Measurements from ENCODE around the gene MRPL51.

The MRPL51 gene

GRCh38 chr12:6462234-6462995, 30.6 kb downstream of the MRPL51 start:
- Histone ChIP-seq H3K9ac (ENCODE audit: low read depth in 1 of 2, low read length in 2 of 2) (peak overlapping the region in 1 of 2 donors; percentile 49), H3K36me3 (ENCODE audit: control insufficient read depth in 2 of 2, insufficient read depth in 2 of 2, low read length in 2 of 2) (peaks cover 77 to 79% of the 10 kb centered on the region in 2 donors)

DNA sequence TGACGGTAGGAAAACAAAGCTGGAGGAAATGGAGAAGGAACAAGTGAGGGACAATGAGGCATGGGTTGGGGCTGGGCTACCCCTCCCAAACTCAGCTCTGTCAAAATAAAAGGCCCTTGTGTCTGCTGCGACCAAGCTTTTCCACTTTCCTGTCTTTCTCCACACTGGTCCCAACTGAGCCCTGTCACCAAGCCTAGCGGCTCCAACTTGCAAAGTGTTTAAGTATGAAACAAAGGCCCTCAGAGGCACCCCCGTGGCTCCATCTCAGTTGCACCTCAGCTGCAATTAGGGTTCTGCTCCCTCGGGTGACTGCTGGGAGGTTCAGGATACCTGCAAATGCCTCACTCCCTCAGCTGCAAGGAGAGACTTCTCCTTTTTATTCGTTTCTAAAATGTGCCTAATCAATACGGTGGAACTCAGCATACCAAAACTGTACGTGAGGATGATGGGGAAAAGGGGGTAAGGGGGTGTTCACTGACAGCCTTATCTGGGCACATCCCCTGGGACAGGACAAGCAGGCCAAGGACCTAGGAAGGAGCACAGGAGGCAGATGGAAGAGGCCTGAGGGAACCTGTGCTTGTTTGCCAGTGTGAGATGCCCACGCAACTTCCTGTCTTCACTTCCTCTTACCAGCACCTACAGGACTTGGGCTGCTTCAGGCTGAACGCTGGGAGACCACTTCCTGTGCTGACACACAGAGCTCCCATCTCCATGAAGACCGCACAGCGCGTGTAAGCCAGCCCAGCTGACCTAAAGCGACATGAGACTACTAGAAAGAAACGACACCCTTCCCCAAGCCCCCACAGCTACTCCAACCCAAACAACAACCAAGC, 31.4 kb downstream of the MRPL51 start:
- Histone ChIP-seq H3K4me1 (ENCODE audit: control insufficient read depth in 2 of 2, insufficient read depth in 2 of 2, low read length in 2 of 2) (peaks cover 17 to 32% of the 10 kb centered on the region in 2 donors), H3K36me3 (ENCODE audit: control insufficient read depth in 2 of 2, insufficient read depth in 2 of 2, low read length in 2 of 2) (peaks cover 84 to 85% of the 10 kb centered on the region in 2 donors), H3K4me3 (ENCODE audit: low read length in 2 of 2) (peak overlapping the region in 1 of 2 donors; percentile 43), H3K27me3 (ENCODE audit: control insufficient read depth in 2 of 2, insufficient read depth in 2 of 2, low read length in 2 of 2) (no peaks in the 10 kb centered on the region), H3K27ac (ENCODE audit: low read depth in 2 of 2, low read length in 2 of 2) (peak overlapping the region; percentile 68 to 82), H3K9me3 (ENCODE audit: control insufficient read depth in 2 of 2, low read length in 2 of 2) (no peaks in the 10 kb centered on the region), H3K9ac (ENCODE audit: low read depth in 1 of 2, low read length in 2 of 2) (peak overlapping the region in 1 of 2 donors; percentile 53)

More at GRCh38 chr12:6462234-6462995, 30.6 kb downstream of the MRPL51 start:
- Histone ChIP-seq H3K27me3 (ENCODE audit: control insufficient read depth in 2 of 2, insufficient read depth in 2 of 2, low read length in 2 of 2) (no peaks in the 10 kb centered on the region), H3K4me1 (ENCODE audit: control insufficient read depth in 2 of 2, insufficient read depth in 2 of 2, low read length in 2 of 2) (peaks cover 17 to 33% of the 10 kb centered on the region in 2 donors), H3K4me3 (ENCODE audit: low read length in 2 of 2) (peak overlapping the region in 1 of 2 donors; percentile 13), H3K9me3 (ENCODE audit: control insufficient read depth in 2 of 2, low read length in 2 of 2) (no peaks in the 10 kb centered on the region), H3K27ac (ENCODE audit: low read depth in 2 of 2, low read length in 2 of 2) (peak overlapping the region; percentile 65 to 82)

GRCh38 chr12:6460751-6461371, 32.2 kb downstream of the MRPL51 start:
- no peaks in the 10 kb centered on the region for H3K27me3 ChIP-seq (ENCODE audit: control insufficient read depth in 2 of 2, insufficient read depth in 2 of 2, low read length in 2 of 2)
- H3K9me3 ChIP-seq (ENCODE audit: control insufficient read depth in 2 of 2, low read length in 2 of 2) = no peaks in the 10 kb centered on the region
- peak overlapping the region in 1 of 2 donors; percentile 43 for H3K4me3 ChIP-seq (ENCODE audit: low read length in 2 of 2)
- H3K9ac ChIP-seq (ENCODE audit: low read depth in 1 of 2, low read length in 2 of 2) = peak overlapping the region in 1 of 2 donors; percentile 29
- peaks cover 79 to 80% of the 10 kb centered on the region in 2 donors for H3K36me3 ChIP-seq (ENCODE audit: control insufficient read depth in 2 of 2, insufficient read depth in 2 of 2, low read length in 2 of 2)
- peaks cover 17 to 32% of the 10 kb centered on the region in 2 donors for H3K4me1 ChIP-seq (ENCODE audit: control insufficient read depth in 2 of 2, insufficient read depth in 2 of 2, low read length in 2 of 2)
- peak overlapping the region; percentile 68 to 82 for H3K27ac ChIP-seq (ENCODE audit: low read depth in 2 of 2, low read length in 2 of 2)

GRCh38 chr12:6459004-6459337, 34.1 kb downstream of the MRPL51 start:
- Histone ChIP-seq H3K27ac (ENCODE audit: low read depth in 2 of 2, low read length in 2 of 2) (no peak overlapping the region), H3K36me3 (ENCODE audit: control insufficient read depth in 2 of 2, insufficient read depth in 2 of 2, low read length in 2 of 2) (peaks cover 78 to 80% of the 10 kb centered on the region in 2 donors), H3K27me3 (ENCODE audit: control insufficient read depth in 2 of 2, insufficient read depth in 2 of 2, low read length in 2 of 2) (no peaks in the 10 kb centered on the region), H3K4me3 (ENCODE audit: low read length in 2 of 2) (no peak overlapping the region), H3K9ac (ENCODE audit: low read depth in 1 of 2, low read length in 2 of 2) (no peak overlapping the region), H3K4me1 (ENCODE audit: control insufficient read depth in 2 of 2, insufficient read depth in 2 of 2, low read length in 2 of 2) (peaks cover 17 to 29% of the 10 kb centered on the region in 2 donors), H3K9me3 (ENCODE audit: control insufficient read depth in 2 of 2, low read length in 2 of 2) (no peaks in the 10 kb centered on the region)

- H3K4me1 ChIP-seq (ENCODE audit: control insufficient read depth in 2 of 2, insufficient read depth in 2 of 2, low read length in 2 of 2) = peaks cover 18 to 31% of the 10 kb centered on the region in 2 donors
- no peaks in the 10 kb centered on the region for H3K9me3 ChIP-seq (ENCODE audit: control insufficient read depth in 2 of 2, low read length in 2 of 2)
- H3K36me3 ChIP-seq (ENCODE audit: control insufficient read depth in 2 of 2, insufficient read depth in 2 of 2, low read length in 2 of 2) = peaks cover 74 to 80% of the 10 kb centered on the region in 2 donors
Measured at GRCh38 chr12:6458281-6459003, 34.6 kb downstream of the MRPL51 start.

DNA sequence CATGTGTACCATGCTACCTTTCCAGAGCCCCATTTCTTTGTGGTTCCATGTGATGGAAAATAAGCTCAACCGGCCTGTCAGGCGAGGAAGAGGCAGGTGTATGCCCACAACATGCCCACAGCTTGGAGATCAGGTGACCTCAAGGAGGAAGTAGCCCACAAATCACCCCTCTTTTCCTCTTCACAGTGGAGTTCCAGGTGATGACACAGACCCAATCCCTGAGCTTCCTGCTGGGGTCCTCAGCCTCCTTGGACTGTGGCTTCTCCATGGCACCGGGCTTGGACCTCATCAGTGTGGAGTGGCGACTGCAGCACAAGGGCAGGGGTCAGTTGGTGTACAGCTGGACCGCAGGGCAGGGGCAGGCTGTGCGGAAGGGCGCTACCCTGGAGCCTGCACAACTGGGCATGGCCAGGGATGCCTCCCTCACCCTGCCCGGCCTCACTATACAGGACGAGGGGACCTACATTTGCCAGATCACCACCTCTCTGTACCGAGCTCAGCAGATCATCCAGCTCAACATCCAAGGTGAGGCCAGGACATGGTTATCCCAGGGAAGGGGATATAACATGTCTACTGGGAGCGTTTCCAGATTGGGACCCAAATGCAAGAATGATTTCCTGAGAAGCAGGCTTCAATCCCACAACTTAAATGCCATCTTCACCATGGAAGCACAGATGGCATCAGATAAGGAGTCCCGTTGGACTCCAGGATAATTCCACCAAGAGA, 35.7 kb downstream of the MRPL51 start:
- no peaks in the 10 kb centered on the region for H3K9me3 ChIP-seq (ENCODE audit: control insufficient read depth in 2 of 2, low read length in 2 of 2)
- peaks cover 19 to 32% of the 10 kb centered on the region in 2 donors for H3K4me1 ChIP-seq (ENCODE audit: control insufficient read depth in 2 of 2, insufficient read depth in 2 of 2, low read length in 2 of 2)
- no peak overlapping the region for H3K27ac ChIP-seq (ENCODE audit: low read depth in 2 of 2, low read length in 2 of 2)
- H3K4me3 ChIP-seq (ENCODE audit: low read length in 2 of 2) = no peak overlapping the region
- H3K27me3 ChIP-seq (ENCODE audit: control insufficient read depth in 2 of 2, insufficient read depth in 2 of 2, low read length in 2 of 2) = no peaks in the 10 kb centered on the region
- peaks cover 68 to 73% of the 10 kb centered on the region in 2 donors for H3K36me3 ChIP-seq (ENCODE audit: control insufficient read depth in 2 of 2, insufficient read depth in 2 of 2, low read length in 2 of 2)
- H3K9ac ChIP-seq (ENCODE audit: low read depth in 1 of 2, low read length in 2 of 2) = no peak overlapping the region

More at GRCh38 chr12:6458281-6459003, 34.6 kb downstream of the MRPL51 start:
- no peaks in the 10 kb centered on the region for H3K27me3 ChIP-seq (ENCODE audit: control insufficient read depth in 2 of 2, insufficient read depth in 2 of 2, low read length in 2 of 2)
- H3K9ac ChIP-seq (ENCODE audit: low read depth in 1 of 2, low read length in 2 of 2) = no peak overlapping the region
- no peak overlapping the region for H3K27ac ChIP-seq (ENCODE audit: low read depth in 2 of 2, low read length in 2 of 2)
- H3K4me3 ChIP-seq (ENCODE audit: low read length in 2 of 2) = no peak overlapping the region

DNA sequence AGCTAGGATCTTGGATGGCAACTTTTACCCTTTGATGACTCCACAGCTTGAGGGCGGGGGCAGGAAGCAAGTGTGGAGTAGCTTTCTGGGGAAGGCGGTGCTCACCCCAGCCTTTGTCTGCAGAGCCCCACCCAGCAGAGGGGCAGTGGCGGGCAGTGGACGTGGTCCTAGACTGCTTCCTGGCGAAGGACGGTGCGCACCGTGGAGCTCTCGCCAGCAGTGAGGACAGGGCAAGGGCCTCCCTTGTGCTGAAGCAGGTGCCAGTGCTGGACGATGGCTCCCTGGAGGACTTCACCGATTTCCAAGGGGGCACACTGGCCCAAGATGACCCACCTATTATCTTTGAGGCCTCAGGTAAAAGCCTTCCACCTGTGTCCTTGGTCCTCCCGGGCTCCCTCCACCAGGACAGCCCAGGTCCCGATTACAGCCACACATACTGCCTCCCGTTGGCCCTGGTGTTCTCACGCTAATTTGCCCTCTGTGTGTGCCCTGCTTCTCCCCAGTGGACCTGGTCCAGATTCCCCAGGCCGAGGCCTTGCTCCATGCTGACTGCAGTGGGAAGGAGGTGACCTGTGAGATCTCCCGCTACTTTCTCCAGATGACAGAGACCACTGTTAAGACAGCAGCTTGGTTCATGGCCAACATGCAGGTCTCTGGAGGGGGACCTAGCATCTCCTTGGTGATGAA, 40.0 kb downstream of the MRPL51 start:
- H3K9ac ChIP-seq (ENCODE audit: low read depth in 1 of 2, low read length in 2 of 2) = peak overlapping the region; percentile 97 to 99

DNA sequence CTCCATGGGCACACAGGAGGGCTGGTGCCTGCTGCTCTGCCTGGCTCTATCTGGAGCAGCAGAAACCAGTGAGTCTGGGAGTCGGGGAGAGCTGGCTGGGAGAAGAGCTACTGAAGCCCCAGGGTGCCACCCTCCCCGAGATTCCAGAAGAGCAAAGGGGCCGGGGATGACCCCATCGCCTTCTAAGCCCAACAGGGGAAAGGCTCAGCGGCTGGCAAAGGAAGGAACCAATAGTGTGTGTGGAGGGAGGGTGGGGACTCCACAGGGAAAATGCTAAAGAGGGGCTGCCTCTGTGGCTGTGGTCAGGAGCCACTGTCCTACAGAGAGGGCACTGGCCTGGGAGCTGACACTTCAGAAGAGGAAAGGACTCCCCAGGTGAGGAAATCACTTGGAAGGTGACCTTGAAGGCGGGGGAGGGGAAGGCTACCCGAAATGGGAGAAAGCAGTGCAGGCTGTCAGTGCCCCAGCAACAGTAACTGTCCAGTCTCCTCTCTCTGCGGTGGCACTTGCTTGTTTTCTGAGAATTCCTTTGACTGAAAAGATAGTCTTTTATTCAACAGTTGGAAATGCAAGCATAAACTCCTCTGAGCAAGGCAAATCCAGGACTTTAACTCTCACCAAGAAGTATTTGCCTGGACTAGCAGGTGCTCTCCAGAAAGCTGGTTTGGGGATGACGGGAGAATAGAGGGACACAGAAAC, 40.7 kb downstream of the MRPL51 start:
- H3K27me3 ChIP-seq (ENCODE audit: control insufficient read depth in 2 of 2, insufficient read depth in 2 of 2, low read length in 2 of 2) = no peaks in the 10 kb centered on the region
- peak overlapping the region; percentile 93 to 99 for H3K27ac ChIP-seq (ENCODE audit: low read depth in 2 of 2, low read length in 2 of 2)

More for the DNA sequence above, 40.0 kb downstream of the MRPL51 start:
- Histone ChIP-seq H3K27ac (ENCODE audit: low read depth in 2 of 2, low read length in 2 of 2) (peak overlapping the region; percentile 93 to 99), H3K27me3 (ENCODE audit: control insufficient read depth in 2 of 2, insufficient read depth in 2 of 2, low read length in 2 of 2) (no peaks in the 10 kb centered on the region), H3K9me3 (ENCODE audit: control insufficient read depth in 2 of 2, low read length in 2 of 2) (no peaks in the 10 kb centered on the region), H3K4me3 (ENCODE audit: low read length in 2 of 2) (peak overlapping the region; percentile 79 to 95), H3K4me1 (ENCODE audit: control insufficient read depth in 2 of 2, insufficient read depth in 2 of 2, low read length in 2 of 2) (peaks cover 28 to 32% of the 10 kb centered on the region in 2 donors), H3K36me3 (ENCODE audit: control insufficient read depth in 2 of 2, insufficient read depth in 2 of 2, low read length in 2 of 2) (peaks cover 31 to 37% of the 10 kb centered on the region in 2 donors)

More for the DNA sequence above, 40.7 kb downstream of the MRPL51 start:
- peaks cover 28 to 32% of the 10 kb centered on the region in 2 donors for H3K4me1 ChIP-seq (ENCODE audit: control insufficient read depth in 2 of 2, insufficient read depth in 2 of 2, low read length in 2 of 2)
- peak overlapping the region; percentile 97 to 99 for H3K9ac ChIP-seq (ENCODE audit: low read depth in 1 of 2, low read length in 2 of 2)
- H3K9me3 ChIP-seq (ENCODE audit: control insufficient read depth in 2 of 2, low read length in 2 of 2) = no peaks in the 10 kb centered on the region
- H3K4me3 ChIP-seq (ENCODE audit: low read length in 2 of 2) = peak overlapping the region; percentile 79 to 95
- peaks cover 26 to 32% of the 10 kb centered on the region in 2 donors for H3K36me3 ChIP-seq (ENCODE audit: control insufficient read depth in 2 of 2, insufficient read depth in 2 of 2, low read length in 2 of 2)
